Neural progenitor cell (in vitro differentiated cells): ENCODE results near the gene VAX1. TPM values are rescaled to one million over a fixed set of nuclear protein-coding genes. Genes with fewer than 3 reads are reported as not detected.

Experiments
- DNase-seq: peaks from one replicate; pipeline ENCODE4 v3.0.0-alpha.2; 2016; ENCODE audit warnings: low spot score
- H2AFZ ChIP-seq: fragments of 200-600 bp; sonication (generic); replicated peaks from 2 replicates; pipeline ENCODE4 v1.6.1; 2016; ENCODE audit warnings: antibody characterized with exemption
- H3F3A ChIP-seq: fragments of 200-600 bp; sonication (generic); 2 replicates; pipeline ENCODE4 v1.6.1; 2016; ENCODE audit warnings: antibody characterized with exemption, low read depth
- H3K27ac ChIP-seq: fragments of 200-600 bp; sonication (generic); 2 replicates; pipeline ENCODE4 v1.5.1; 2016; ENCODE audit warnings: mild to moderate bottlenecking
- H3K27me3 ChIP-seq: fragments of 200-600 bp; sonication (generic); 2 replicates; pipeline ENCODE4 v1.6.1; 2016; ENCODE audit warnings: mild to moderate bottlenecking, moderate library complexity
- H3K36me3 ChIP-seq: fragments of 200-600 bp; sonication (generic); 2 replicates; pipeline ENCODE4 v1.5.1; 2016
- H3K4me1 ChIP-seq: fragments of 200-600 bp; sonication (generic); 2 replicates; pipeline ENCODE4 v1.6.1; 2016; ENCODE audit warnings: mixed run types
- H3K4me2 ChIP-seq: fragments of 200-600 bp; sonication (generic); 2 replicates; pipeline ENCODE4 v1.6.1; 2016
- H3K4me3 ChIP-seq: fragments of 200-600 bp; sonication (generic); 2 replicates; pipeline ENCODE4 v1.5.1; 2016
- H3K79me2 ChIP-seq: fragments of 200-600 bp; sonication (generic); 2 replicates; pipeline ENCODE4 v1.6.1; 2016; ENCODE audit warnings: low read depth
- H3K9ac ChIP-seq: fragments of 200-600 bp; sonication (generic); 2 replicates; pipeline ENCODE4 v1.6.1; 2016
- H3K9me3 ChIP-seq: fragments of 200-600 bp; sonication (generic); 2 replicates; pipeline ENCODE4 v1.5.1; 2016; ENCODE audit warnings: low read depth
- H4K20me1 ChIP-seq: fragments of 200-600 bp; sonication (generic); 2 replicates; pipeline ENCODE4 v1.6.1; 2016; ENCODE audit warnings: low read depth
- H3K27ac Mint-ChIP-seq: 3 replicates; pipeline ENCODE4 v1.8.0; 2021; ENCODE audit warnings: mixed read lengths
- H3K27me3 Mint-ChIP-seq: 2 replicates; pipeline ENCODE4 v1.8.0; 2022; ENCODE audit warnings: low read depth, mild to moderate bottlenecking, inconsistent platforms, moderate library complexity, mixed read lengths; ENCODE audit not compliant: insufficient read depth
- H3K36me3 Mint-ChIP-seq: 3 replicates; pipeline ENCODE4 v1.8.0; 2021; ENCODE audit warnings: mixed read lengths
- H3K4me1 Mint-ChIP-seq: 3 replicates; pipeline ENCODE4 v1.8.0; 2021; ENCODE audit warnings: mixed read lengths
- H3K4me3 Mint-ChIP-seq: 3 replicates; pipeline ENCODE4 v1.8.0; 2021; ENCODE audit warnings: mild to moderate bottlenecking, moderate library complexity, mixed read lengths
- H3K9me3 Mint-ChIP-seq: 3 replicates; pipeline ENCODE4 v1.8.0; 2020; ENCODE audit warnings: mixed read lengths
- EZH2 ChIP-seq: fragments of 200-600 bp; sonication (generic); IDR thresholded peaks from 2 replicates; pipeline ENCODE4 v1.6.1; 2017; ENCODE audit warnings: antibody characterized with exemption, mild to moderate bottlenecking, moderate library complexity
- EZH2phosphoT487 ChIP-seq: fragments of 200-600 bp; sonication (generic); IDR thresholded peaks from 2 replicates; pipeline ENCODE4 v1.6.1; 2017; ENCODE audit warnings: antibody characterized with exemption
- total RNA-seq: library from RNA; depleted of rRNA; stranded (reverse); fragments of >200 nt; gene quantifications from 2 replicates; pipeline ENCODE4 v1.2.3, GENCODE V29; 2015; ENCODE audit warnings: low replicate concordance
- TF ChIP-seq, protein P1 (sequence below): fragments of 200-600 bp; sonication (generic); IDR thresholded peaks from 2 replicates; pipeline ENCODE4 v1.5.1; 2017; ENCODE audit warnings: antibody characterized with exemption, mild to moderate bottlenecking

The VAX1 gene
- total RNA-seq, 1 donor from 2014 or later = not detected

DNA sequence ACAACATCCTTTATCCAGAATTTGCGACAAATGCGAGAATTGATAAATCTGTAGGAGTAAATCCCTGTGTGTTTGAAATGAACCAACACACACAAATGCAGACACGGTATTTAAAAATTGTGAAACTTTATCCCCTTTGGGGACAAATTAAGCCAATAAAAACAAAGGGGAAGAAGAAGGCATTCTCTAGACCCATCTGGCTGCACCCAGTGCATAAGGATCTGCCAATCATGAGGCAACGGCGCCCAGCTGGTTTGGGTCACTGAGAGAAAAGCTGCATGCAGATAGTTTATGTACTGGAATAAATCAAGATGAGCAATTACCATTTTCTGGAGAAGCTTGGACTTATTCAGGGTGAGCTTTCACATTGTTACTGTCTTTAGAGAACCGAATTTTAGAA lies 45.7 kb downstream of the VAX1 start:
- H3K79me2 ChIP-seq = no peaks in the 10 kb centered on the region
- no peaks in the 10 kb centered on the region for H3K27me3 Mint-ChIP-seq

DNA sequence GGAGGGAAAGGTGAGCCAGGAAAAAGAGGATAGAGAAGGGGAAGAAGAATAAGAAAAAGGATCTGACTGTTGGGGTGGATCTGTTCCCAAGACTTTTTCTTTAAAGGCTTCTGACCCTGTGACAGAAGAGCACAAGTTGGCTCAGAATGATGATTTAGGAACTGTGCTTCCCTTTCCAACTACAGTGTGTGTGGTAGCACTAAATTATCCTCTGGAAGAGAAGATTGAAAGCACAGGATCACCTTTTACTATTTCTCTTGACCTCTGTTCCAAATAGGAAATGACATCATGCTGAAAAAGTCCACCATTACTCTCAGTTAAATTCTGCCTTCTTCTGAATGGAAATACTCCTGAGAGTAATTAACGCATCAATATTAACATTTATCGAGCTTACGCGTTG lies 47.2 kb downstream of the VAX1 start:
- TF ChIP-seq, protein P1, sequence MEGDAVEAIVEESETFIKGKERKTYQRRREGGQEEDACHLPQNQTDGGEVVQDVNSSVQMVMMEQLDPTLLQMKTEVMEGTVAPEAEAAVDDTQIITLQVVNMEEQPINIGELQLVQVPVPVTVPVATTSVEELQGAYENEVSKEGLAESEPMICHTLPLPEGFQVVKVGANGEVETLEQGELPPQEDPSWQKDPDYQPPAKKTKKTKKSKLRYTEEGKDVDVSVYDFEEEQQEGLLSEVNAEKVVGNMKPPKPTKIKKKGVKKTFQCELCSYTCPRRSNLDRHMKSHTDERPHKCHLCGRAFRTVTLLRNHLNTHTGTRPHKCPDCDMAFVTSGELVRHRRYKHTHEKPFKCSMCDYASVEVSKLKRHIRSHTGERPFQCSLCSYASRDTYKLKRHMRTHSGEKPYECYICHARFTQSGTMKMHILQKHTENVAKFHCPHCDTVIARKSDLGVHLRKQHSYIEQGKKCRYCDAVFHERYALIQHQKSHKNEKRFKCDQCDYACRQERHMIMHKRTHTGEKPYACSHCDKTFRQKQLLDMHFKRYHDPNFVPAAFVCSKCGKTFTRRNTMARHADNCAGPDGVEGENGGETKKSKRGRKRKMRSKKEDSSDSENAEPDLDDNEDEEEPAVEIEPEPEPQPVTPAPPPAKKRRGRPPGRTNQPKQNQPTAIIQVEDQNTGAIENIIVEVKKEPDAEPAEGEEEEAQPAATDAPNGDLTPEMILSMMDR = no peak
- no peak for TF ChIP-seq EZH2phosphoT487
- no peak for TF ChIP-seq EZH2
- peaks cover 18% of the 10 kb centered on the region for H3F3A ChIP-seq

More for the DNA sequence above, 45.7 kb downstream of the VAX1 start:
- TF ChIP-seq EZH2 (no peak), EZH2phosphoT487 (no peak)
- TF ChIP-seq, protein P1 = no peak
- Histone ChIP-seq H3K27me3 (peaks cover 55% of the 10 kb centered on the region), H3K9ac (no peak overlapping the region), H3K4me1 (peaks cover 39% of the 10 kb centered on the region), H3K4me2 (no peak overlapping the region), H3K27ac (no peak overlapping the region), H4K20me1 (peaks cover 6% of the 10 kb centered on the region), H3F3A (peaks cover 34% of the 10 kb centered on the region), H2AFZ (no peak overlapping the region), H3K36me3 (no peaks in the 10 kb centered on the region), H3K9me3 (no peaks in the 10 kb centered on the region), H3K4me3 (no peak overlapping the region)
- Mint-ChIP-seq H3K9me3 (no peaks in the 10 kb centered on the region), H3K27ac (no peak overlapping the region), H3K4me1 (peaks cover 37% of the 10 kb centered on the region), H3K36me3 (no peaks in the 10 kb centered on the region), H3K4me3 (no peak overlapping the region)
- DNase-seq = no peak

DNA sequence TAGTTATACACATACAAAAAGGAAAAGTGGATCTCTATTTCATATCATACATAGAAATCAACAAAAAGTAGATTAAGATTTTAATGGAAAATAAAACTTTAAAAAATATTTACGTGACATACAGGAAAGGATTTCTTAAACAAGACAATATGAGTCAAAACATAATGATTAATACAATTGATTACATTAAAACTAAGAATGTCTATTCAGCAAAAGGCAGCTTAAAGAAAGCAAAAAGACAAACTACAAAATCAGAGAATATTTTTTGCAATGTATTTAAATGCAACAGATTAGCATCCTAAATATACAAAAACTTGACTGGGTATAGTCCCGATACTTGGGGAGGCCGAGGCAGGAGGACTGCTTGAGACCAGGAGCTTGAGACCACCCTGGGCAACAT lies 50.5 kb downstream of the VAX1 start:
- Histone ChIP-seq H3K4me2 (no peak overlapping the region), H3K4me3 (no peak overlapping the region), H3K36me3 (no peaks in the 10 kb centered on the region), H3K4me1 (no peaks in the 10 kb centered on the region), H3K27me3 (peaks cover 38% of the 10 kb centered on the region), H3K9ac (no peak overlapping the region), H3K9me3 (no peaks in the 10 kb centered on the region), H3F3A (no peaks in the 10 kb centered on the region), H3K27ac (no peak overlapping the region), H2AFZ (no peak overlapping the region), H4K20me1 (no peaks in the 10 kb centered on the region), H3K79me2 (no peaks in the 10 kb centered on the region)
- Mint-ChIP-seq H3K4me3 (no peak overlapping the region), H3K27ac (no peak overlapping the region), H3K36me3 (peaks cover 2% of the 10 kb centered on the region), H3K9me3 (peaks cover 10% of the 10 kb centered on the region), H3K4me1 (peaks cover 2% of the 10 kb centered on the region), H3K27me3 (no peaks in the 10 kb centered on the region)
- TF ChIP-seq, protein P1 = no peak
- no peak for TF ChIP-seq EZH2phosphoT487
- no peak for TF ChIP-seq EZH2
- no peak for DNase-seq

More for the DNA sequence above, 47.2 kb downstream of the VAX1 start:
- H3K36me3 ChIP-seq = no peaks in the 10 kb centered on the region
- DNase-seq = no peak
- peaks cover 6% of the 10 kb centered on the region for H4K20me1 ChIP-seq
- peaks cover 2% of the 10 kb centered on the region for H3K36me3 Mint-ChIP-seq
- H3K79me2 ChIP-seq = no peaks in the 10 kb centered on the region
- H3K27me3 ChIP-seq = peaks cover 55% of the 10 kb centered on the region
- H3K4me1 Mint-ChIP-seq = peaks cover 21% of the 10 kb centered on the region
- peaks cover 3% of the 10 kb centered on the region for H3K9me3 Mint-ChIP-seq
- no peak overlapping the region for H3K4me2 ChIP-seq
- H3K9ac ChIP-seq = no peak overlapping the region
- no peak overlapping the region for H3K27ac Mint-ChIP-seq
- no peak overlapping the region for H3K4me3 Mint-ChIP-seq
- no peaks in the 10 kb centered on the region for H3K9me3 ChIP-seq
- H2AFZ ChIP-seq = no peak overlapping the region
- H3K27ac ChIP-seq = no peak overlapping the region
- H3K4me3 ChIP-seq = no peak overlapping the region
- H3K27me3 Mint-ChIP-seq = no peaks in the 10 kb centered on the region
- H3K4me1 ChIP-seq = peaks cover 24% of the 10 kb centered on the region
